ENCODE results near the gene MAP3K2.

MAP3K2 gene

DNA sequence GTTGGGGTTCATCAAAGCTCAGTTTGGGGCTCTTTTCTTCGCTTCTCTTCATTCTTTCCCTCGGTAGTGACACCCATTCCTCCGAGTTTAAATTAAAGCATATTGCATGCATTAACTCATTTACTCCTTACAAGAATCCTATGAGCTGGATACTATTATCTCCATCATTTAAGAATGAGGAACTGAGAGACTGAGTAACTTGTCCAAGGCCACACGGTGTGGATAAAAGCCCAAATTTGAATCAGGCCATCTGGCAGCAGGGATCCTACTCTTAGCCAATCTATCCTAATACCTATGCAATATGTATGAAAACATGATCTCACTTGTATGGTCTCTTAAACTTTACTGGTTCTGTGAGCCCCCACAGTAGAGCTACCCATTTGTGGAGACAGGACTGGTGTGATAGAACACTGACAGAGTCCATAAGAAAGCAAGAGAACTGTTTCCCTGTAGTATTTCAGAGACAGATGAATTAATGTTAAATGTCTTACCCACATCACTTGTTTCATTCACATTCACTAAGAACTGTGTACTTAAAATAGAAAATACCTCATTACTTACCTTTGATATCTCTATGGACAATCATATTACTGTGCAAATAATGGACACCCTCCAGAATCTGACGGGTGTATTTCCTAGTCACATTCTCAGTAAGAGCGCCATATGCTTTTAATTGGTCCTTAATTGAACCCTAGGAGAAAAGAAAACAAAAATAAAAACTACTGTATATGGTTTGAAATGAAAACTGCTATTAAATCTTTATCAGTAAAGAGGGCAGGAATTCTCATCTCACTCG lies 73.4 kb downstream of the MAP3K2 start:
- DNase-seq (ENCODE audit: extremely low spot score, insufficient read length, low read depth), result no peak
- FAIRE-seq, result no peak

DNA sequence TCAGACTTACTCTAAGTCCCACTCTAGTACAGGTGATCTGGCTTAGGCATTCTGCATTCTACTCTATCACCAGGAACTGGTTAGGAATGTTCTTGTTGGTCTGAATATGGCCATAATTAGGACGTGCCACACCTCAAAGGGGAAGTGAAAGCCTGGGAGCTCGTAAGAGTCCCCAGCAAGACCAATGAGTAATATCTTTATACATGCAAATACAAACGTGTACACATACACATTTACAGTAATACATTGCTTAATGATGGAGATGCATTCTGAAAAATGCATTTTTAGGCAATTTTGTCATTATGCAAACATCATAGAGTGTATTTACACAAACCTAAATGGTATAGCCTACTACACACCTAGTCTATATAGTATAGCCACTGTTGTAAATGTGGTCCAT lies 74.4 kb downstream of the MAP3K2 start:
- FAIRE-seq (peak; percentile 74), DNase-seq (ENCODE audit: extremely low spot score, insufficient read length, low read depth) (no peak)

DNA sequence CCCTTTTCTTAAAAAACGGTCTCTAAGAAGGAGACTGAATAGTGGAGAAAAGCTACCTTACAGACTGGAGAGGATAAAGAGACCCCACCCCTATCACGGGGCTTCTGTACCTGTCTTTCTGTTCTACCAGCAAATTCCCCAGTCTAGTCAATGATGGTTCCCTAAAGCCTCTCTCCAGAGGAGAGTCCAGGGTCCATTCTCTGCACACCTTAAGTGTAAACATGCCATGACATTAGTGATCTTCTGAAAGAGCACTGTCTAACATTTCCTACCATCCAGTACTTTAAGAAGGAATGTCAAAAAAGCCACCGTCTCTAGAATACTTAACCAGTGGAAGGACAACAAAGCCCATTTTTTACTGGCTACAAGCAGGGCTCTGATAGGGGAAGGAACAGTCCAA lies 76.8 kb downstream of the MAP3K2 start:
- FAIRE-seq, result no peak
- DNase-seq (ENCODE audit: extremely low spot score, insufficient read length, low read depth), result no peak

DNA sequence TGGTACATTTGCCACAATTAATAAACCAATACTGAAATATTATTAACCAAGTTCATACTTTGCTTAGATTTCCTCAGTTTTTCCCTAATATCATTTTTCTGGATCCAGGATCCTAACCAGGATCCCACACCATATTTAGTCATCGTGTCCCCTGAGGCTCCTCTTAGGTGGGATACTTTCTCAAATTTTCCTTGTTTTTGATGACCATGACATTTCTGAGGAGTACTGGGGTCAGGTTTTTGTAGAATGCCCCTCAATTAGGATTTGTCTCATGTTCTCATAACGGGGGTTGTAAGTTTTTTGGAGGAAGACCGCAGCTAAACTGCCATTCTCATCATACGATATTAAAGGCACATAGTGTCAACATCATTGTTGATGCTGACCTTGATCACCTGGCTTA lies 78.3 kb downstream of the MAP3K2 start:
- DNase-seq (ENCODE audit: extremely low spot score, insufficient read length, low read depth) (no peak), FAIRE-seq (no peak)

DNA sequence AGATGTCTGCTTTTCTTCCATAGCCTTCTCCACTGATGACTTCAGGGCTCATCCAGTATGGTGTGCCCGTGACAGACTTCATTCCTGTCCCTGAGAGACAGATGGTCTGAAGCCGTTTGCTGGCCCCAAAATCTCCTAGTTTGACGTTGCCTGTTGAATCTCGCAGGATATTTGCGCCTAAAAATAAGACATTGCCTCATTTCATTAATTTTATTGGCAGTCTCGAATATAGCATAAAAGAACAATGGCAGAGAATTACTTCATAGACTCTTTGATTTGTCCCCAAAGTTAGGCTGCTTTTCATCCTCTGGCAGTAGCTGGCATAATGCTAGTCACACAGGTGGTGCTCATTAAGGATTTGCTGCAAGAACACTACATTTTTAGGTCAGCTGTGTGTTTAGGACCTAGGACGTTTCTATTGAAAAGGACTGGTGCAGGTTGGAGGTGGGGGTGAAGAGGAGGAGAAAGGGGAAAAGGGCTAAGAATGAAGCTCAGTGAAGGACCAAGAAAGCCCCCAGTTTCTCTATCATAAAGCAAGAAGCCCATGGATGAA lies 79.1 kb downstream of the MAP3K2 start:
- no peak for FAIRE-seq
- DNase-seq (ENCODE audit: extremely low spot score, insufficient read length, low read depth), result no peak

DNA sequence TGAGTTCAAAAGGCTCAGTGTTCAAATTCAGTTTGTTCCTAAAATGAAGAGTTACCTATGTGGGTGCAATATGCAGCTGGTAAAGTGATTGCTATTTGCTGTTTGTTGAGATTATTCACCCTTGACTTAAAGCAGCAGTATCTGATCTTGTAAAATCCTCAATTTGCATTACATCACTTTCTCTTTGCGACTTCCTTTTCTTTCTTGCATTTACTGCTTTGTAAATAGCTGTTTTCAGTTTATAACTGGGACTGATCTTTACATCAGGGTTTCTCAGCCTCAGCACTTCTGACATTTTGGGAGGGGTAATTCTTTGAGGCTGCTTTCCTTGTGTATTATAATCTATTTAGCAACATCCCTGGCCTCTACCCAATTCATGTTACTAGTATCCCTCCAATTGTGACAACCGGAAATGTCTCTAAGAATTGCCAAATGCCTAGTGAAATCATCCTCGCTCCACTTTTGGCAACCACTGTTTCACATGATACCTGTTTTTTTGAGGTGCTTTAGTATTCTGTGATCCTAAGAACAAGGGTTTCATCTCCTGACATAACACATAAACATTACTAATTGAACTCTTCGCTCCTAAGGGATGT lies 81.7 kb downstream of the MAP3K2 start:
- FAIRE-seq, result peak; percentile 54
- DNase-seq (ENCODE audit: extremely low spot score, insufficient read length, low read depth), result no peak

DNA sequence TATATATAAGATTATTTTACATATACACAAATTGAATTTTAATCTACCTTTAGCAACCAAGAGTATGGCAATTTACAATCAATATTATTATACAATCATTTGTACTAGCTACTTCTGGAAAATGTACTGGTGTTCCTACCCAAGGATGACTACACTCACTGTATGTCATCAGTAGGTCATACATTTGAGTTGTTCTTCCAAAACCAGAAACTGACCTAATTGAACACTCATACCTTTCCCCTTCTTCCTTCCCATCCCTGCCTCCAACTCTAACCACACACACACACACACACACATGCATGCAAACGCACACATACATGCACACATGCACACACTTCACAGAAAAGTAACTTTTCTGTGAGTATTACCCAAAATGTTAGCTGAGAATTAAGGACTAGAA lies 85.6 kb downstream of the MAP3K2 start:
- no peak for FAIRE-seq
- DNase-seq (ENCODE audit: extremely low spot score, insufficient read length, low read depth), result no peak

DNA sequence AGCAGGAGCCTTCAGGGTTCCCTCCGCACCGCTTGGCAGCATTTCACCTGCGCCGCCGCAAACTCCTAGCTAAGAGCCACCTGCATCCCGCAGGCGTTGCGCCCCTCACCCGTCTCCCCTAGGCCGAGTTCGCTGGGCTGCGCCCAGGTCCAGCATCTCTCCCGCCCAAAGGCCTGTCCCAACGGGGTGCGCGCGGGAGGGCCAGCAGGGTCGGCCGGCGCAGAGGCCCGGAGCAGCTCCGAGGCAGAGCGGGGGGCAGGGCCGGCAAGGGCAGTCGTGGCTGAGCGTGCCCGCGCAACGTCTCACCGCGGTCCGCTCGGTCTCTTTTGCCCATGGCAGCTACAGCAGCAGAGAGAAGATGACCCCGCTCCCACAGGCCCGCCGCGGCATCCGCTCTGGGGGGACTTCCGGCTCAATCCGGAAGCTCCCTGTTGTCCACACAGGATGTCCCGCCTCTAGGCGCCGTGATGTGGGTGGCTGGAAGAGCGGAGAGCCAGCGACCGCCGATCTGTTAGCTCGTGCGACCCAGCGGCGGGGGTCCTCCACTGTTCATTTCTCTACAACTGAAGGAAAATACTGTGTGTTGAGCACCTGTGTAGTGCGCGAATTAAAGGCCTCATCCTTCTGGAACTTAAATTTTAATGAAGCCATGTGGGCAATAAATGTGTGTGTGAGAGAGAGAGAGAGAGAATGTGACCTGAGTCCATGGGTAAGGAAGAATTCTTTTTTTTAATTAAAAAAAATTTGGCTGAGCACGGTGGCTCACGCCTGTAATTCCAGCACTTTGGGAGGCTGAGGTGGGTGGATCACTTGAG lies 93.8 kb downstream of the MAP3K2 start, which contains the start of gene ERCC3:
ERCC3 (minus strand) TSS at position 397 of the 815 bp plus-strand sequence; CDS start at position 334, 63 bp downstream.
- DNase-seq (ENCODE audit: extremely low spot score, insufficient read length, low read depth) (peak; percentile 91), FAIRE-seq (peak; percentile 92)

DNA sequence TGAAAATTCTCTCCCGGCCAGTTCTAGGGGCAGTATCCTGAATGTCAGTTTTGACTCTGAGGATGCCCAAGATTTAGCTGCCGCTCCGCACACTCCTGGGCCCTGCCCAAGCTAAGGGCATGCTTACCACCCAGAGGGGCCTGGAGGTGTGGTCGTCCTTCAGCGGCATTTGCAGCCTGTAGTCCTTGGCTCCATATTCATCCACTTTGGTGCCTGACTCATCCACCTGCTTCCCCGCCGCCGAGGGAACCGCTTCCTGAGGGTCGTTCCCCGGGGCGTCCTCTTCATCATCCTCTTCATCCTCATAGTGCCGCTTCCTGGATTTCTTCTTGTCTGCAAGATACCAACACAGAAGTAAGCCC lies 94.4 kb downstream of the MAP3K2 start:
- FAIRE-seq, result no peak
- DNase-seq (ENCODE audit: extremely low spot score, insufficient read length, low read depth), result no peak

DNA sequence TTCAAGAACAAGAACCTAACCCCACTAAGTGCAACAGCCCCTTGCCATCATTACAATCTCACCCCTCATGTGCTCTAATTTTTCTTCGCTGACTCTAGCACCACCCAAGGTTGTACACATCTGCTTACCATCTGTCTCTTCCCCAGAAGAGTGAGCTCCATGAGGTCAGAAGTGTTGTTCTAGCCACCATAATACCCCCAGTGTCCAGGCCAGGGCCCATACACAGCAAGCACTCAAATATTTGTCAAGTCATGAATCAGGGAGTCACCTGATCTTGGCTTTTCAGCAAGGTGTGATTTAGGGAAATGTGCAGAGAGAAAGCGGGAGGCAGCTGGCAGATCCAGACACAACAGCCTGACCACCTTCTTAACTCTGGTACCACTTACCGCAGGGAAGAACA lies 99.5 kb downstream of the MAP3K2 start:
- DNase-seq (ENCODE audit: extremely low spot score, insufficient read length, low read depth), result no peak
- no peak for FAIRE-seq

DNA sequence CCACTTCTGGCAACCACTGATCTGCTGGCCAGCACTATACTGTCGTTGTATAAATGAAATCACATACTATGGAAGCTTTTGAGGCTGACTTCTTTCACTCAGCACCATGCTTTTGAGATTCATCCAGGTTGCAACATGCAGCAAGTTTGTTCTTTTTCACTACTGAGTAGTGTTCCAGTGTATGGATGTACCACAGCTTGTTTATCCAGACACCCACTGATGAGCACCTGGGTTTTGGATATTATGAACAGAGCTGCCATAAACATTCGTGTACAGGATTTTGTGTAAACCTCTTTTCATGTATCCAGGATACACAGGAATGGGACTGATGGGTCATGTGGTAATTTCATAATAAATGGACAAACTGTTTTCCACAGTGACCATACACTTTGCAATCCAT lies 104.5 kb downstream of the MAP3K2 start:
- no peak for FAIRE-seq

DNA sequence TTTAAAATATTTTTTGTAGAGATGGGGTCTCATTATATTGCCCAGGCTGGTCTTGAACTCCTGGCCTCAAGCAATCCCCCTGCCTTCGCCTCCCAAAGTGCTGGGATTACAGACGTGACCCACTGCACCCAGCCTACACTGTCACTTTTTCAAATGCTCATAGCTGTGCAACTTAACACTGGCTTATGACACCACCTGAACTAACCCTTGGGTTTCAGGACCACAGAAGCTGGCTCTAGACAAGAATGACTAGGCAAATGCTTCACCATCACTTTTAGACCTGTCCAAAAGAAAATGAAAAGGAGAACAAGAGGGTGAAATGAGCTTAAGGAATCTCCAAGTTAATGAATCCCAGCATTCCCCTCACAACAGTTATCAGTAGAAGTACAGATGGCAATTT lies 107.1 kb downstream of the MAP3K2 start:
- DNase-seq (ENCODE audit: extremely low spot score, insufficient read length, low read depth) (no peak), FAIRE-seq (no peak)

More for the DNA sequence above, 104.5 kb downstream of the MAP3K2 start:
- DNase-seq (ENCODE audit: extremely low spot score, insufficient read length, low read depth), result no peak

DNA sequence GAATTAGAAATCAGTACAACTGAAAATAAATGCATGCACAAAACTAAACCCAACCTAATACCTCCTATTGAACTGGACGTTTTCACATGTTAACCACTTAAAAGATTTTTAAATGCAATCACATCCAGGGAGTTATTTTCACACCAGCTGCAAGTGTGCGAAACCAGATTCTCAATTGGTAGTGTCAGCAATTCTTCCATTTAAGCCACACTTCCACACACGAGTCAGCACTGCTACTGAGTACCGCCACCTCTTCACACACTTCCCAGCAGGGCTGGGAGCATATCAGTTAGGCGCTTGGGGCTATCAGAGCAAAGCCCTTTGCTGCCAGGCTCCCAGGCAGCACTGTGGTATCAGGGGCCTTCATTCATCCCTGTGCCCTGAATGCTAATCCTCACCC lies 108.0 kb downstream of the MAP3K2 start:
- FAIRE-seq (no peak), DNase-seq (ENCODE audit: extremely low spot score, insufficient read length, low read depth) (no peak)

DNA sequence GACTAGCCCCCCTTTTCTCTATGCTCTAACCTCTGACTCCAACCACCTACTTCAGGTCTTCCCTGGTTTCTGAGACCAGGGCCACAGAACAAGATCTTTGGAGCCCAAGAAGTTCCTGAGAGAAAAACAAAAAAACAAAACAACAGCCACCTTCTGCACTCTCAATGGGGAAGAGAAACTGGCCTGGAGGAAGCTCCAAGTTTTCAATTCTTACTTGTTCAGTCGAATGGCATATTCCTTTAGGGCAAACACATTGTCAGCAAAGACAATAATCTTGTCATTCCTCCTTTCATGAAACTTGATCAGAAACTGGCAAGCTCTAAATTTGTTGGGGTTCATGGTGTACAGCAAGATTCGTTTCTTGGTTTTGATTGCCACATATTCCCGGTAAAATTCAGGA lies 108.8 kb downstream of the MAP3K2 start:
- no peak for DNase-seq (ENCODE audit: extremely low spot score, insufficient read length, low read depth)
- no peak for FAIRE-seq

DNA sequence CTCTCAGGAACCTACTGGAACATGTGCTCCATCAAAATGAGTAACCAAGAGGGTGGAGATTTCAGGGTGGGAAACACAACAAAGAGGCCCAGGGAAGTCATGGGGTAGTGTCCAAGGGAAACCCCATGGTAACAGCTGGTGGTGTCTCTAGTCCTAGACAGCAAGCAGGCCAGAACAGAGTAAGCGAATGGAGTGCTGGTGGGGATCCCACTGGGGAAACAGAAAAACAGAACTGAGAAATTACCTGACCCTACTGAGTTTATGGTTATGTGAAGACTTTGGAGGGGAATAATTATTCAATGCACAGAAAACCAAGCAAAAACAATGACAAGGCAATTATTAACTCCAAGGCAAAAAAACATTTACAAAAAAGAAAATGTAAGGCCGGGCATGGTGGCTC lies 110.7 kb downstream of the MAP3K2 start:
- DNase-seq (ENCODE audit: extremely low spot score, insufficient read length, low read depth) (no peak), FAIRE-seq (peak; percentile 53)

DNA sequence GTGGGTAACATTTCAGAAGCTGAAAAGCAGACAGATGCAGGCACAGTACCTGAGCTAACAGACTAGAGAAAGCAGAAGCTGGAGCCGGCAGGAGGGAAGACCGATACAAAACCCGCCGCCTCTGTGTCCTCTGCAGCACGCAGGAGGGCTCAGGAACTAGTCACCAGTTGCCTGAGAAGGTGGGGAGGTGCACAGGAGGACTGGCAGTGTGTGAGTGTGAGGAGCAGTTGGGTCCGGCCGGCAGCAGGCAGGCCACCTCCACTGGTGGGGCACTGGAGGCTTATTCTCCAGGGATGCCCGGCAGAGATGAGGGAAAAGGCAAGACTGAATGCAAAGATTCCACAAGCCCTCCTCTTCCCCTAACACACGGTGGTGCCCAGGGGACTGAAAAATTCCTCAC lies 112.0 kb downstream of the MAP3K2 start:
- no peak for FAIRE-seq

DNA sequence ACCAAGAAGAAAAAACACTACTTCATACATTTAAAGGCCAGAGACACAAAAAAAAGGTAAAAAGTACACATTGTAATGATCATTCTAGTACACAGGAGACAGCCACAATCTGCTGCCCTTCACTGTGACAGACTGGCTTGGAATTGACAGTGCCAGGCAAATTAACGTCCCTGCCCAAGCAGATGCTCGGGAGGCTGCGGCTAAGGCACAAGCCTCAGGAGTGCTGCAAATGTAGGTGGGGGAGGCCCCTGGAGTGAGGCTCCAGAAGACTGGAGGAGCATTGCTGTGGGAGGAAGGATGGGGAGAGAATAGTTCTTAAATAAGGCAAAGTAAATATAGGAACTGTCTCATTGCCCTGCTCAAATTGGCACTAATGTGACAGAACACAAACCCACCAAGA lies 112.4 kb downstream of the MAP3K2 start:
- FAIRE-seq, result no peak

More for the DNA sequence above, 112.0 kb downstream of the MAP3K2 start:
- no peak for DNase-seq (ENCODE audit: extremely low spot score, insufficient read length, low read depth)

DNA sequence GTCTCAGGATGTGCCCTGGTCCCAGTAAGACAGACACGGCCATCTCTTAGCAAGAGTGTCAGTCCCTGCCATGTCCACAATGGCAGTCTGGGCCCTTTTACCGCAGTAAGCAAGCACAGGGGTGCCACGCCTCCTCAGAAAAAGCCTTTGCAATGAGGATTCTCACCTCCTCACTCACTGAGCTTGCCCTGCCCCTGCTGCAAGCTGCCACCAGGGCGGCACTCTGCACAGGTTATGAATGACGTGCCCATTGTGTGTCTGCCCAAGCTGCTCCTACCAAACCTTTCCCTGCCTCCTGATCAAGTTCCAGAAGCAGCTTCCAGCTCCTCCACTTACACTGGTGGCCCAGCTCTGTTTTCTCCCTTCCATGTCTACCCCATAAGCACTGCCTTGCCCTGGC lies 117.1 kb downstream of the MAP3K2 start:
- FAIRE-seq (no peak), DNase-seq (ENCODE audit: extremely low spot score, insufficient read length, low read depth) (no peak)

More for the DNA sequence above, 112.4 kb downstream of the MAP3K2 start:
- no peak for DNase-seq (ENCODE audit: extremely low spot score, insufficient read length, low read depth)

DNA sequence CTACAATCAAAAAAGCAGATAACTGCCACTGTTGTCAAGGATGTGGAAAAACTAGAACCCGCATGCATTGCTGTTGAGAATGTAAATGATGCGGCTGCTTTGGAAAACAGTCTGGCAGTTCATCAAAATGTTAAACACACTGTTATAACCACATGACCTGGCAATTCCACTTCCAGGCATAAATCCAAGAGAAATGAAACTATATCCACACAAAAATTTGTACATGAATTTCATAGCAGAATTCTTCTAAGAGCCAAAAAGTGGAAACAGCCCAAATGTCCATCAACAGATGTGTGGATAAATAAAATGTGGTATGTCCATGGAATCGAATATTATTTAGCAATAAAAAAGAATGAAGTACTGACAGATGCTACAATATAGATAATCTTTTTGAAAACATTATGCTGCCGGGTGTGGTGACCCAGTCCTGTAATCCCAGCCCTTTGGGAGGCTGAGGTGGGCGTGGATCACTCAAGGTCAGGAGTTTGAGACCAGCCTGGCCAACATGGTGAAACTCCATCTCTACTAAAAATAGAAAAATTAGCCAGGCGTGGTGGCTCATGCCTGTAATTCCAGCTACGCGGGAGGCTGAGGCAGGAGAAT lies 125.9 kb downstream of the MAP3K2 start:
- DNase-seq (ENCODE audit: extremely low spot score, insufficient read length, low read depth), result no peak
- no peak for FAIRE-seq

DNA sequence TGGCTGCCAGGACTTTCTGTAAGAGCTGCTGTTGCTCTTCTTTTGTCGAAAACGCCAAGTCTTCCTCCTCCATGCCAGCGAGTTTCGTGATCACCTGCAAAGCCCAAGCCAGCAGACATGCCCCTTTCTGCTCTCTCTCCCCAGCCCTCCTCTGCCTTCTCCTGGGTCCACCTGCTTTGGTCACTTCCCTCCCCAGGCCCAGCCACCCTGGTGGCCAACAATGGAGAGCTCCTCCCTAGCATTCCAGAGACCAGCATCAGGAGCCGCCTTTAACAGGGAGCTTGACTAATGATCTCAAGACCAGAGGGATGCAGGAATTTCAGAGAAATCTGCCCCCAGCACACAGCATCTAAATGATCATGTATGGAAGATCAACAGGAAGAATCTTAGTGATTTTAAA lies 128.4 kb downstream of the MAP3K2 start:
- no peak for FAIRE-seq
- no peak for DNase-seq (ENCODE audit: extremely low spot score, insufficient read length, low read depth)
